Neural cell (in vitro differentiated cells): ENCODE data around the gene XRCC3. TPM values are rescaled to one million over a fixed set of nuclear protein-coding genes. Genes with fewer than 3 reads are reported as not detected.

Experiments used
- H2AFZ ChIP-seq: fragments of 200-600, 300-800 bp; sonication (generic), shearing (Covaris generic); 2 replicates; pipeline ENCODE4 v1.6.0; 2014; ENCODE audit warnings: low read depth, mild to moderate bottlenecking, antibody characterized with exemption, low read length, moderate library complexity
- H3F3A ChIP-seq: fragments of 200-600 bp; shearing (Covaris generic); 2 replicates; pipeline ENCODE4 v1.6.1; 2016; ENCODE audit warnings: mild to moderate bottlenecking, moderate library complexity, mixed read lengths, antibody characterized with exemption, low read length; ENCODE audit not compliant: insufficient read depth, poor library complexity, severe bottlenecking
- H3K27ac ChIP-seq: fragments of 200-600, 300-800 bp; sonication (generic), shearing (Covaris generic); 2 replicates; pipeline ENCODE4 v1.5.1; 2014; ENCODE audit warnings: mild to moderate bottlenecking, low read length, moderate library complexity
- H3K27me3 ChIP-seq: fragments of 300-800, 200-600 bp; sonication (generic), shearing (Covaris generic); 2 replicates; pipeline ENCODE4 v1.6.0; 2014; ENCODE audit warnings: mild to moderate bottlenecking, low read depth, low read length, moderate library complexity; ENCODE audit not compliant: insufficient read depth
- H3K36me3 ChIP-seq: fragments of 300-800, 200-600 bp; sonication (generic), shearing (Covaris generic); 2 replicates; pipeline ENCODE4 v1.5.1; 2014; ENCODE audit warnings: mild to moderate bottlenecking, antibody characterized with exemption, low read length, moderate library complexity; ENCODE audit not compliant: insufficient read depth
- H3K4me2 ChIP-seq: fragments of 300-800, 200-600 bp; sonication (generic), shearing (Covaris generic); 2 replicates; pipeline ENCODE4 v1.6.0; 2014; ENCODE audit warnings: mild to moderate bottlenecking, low read length
- H3K4me3 ChIP-seq: fragments of 300-800, 200-600 bp; sonication (generic), shearing (Covaris generic); 2 replicates; pipeline ENCODE4 v1.5.1; 2014; ENCODE audit warnings: mild to moderate bottlenecking, low read length, moderate library complexity
- H3K79me2 ChIP-seq: fragments of 200-600 bp; shearing (Covaris generic); replicated peaks from 2 replicates; pipeline ENCODE4 v1.6.0; 2014; ENCODE audit warnings: mild to moderate bottlenecking, low read length, moderate library complexity; ENCODE audit not compliant: insufficient read depth
- H3K9ac ChIP-seq: fragments of 300-800, 200-600 bp; sonication (generic), shearing (Covaris generic); 2 replicates; pipeline ENCODE4 v1.6.1; 2016; ENCODE audit warnings: mild to moderate bottlenecking, low read length, mixed read lengths
- H3K9me2 ChIP-seq: fragments of 200-600 bp; shearing (Covaris generic); 2 replicates; pipeline ENCODE4 v1.6.1; 2016; ENCODE audit warnings: mild to moderate bottlenecking, low read length, mixed read lengths; ENCODE audit not compliant: insufficient read depth
- H3K9me3 ChIP-seq: fragments of 200-600, 300-800 bp; sonication (generic), shearing (Covaris generic); 2 replicates; pipeline ENCODE4 v1.6.1; 2016; ENCODE audit warnings: mild to moderate bottlenecking, mixed run types, low read length, moderate library complexity, mixed read lengths
- H4K20me1 ChIP-seq: fragments of 200-600 bp; shearing (Covaris generic); 2 replicates; pipeline ENCODE4 v1.6.1; 2016; ENCODE audit warnings: mild to moderate bottlenecking, mixed run types; ENCODE audit not compliant: insufficient read depth
- CTCF ChIP-seq: fragments of 450-650 bp; IDR thresholded peaks from 2 replicates; pipeline ENCODE4 v1.5.1; 2014; ENCODE audit warnings: antibody characterized with exemption, mild to moderate bottlenecking, moderate library complexity; ENCODE audit not compliant: poor library complexity, severe bottlenecking
- EP300 ChIP-seq: fragments of 450-650 bp; conservative IDR thresholded peaks from 2 replicates; pipeline ENCODE4 v1.6.1; 2014; ENCODE audit warnings: antibody characterized with exemption, mild to moderate bottlenecking, moderate library complexity; ENCODE audit not compliant: poor library complexity, severe bottlenecking
- EZH2 ChIP-seq: fragments of 200-600, 300-800 bp; shearing (Covaris generic), sonication (generic); IDR thresholded peaks from 2 replicates; pipeline ENCODE4 v1.6.1; 2014; ENCODE audit warnings: antibody characterized with exemption, low read length, borderline replicate concordance, mild to moderate bottlenecking; ENCODE audit not compliant: insufficient read depth, poor library complexity, severe bottlenecking
- MXI1 ChIP-seq: fragments of 450-650 bp; conservative IDR thresholded peaks from 2 replicates; pipeline ENCODE4 v1.6.1; 2014; ENCODE audit warnings: antibody characterized with exemption, mild to moderate bottlenecking; ENCODE audit not compliant: poor library complexity, severe bottlenecking
- POLR2AphosphoS5 ChIP-seq: IDR thresholded peaks from 2 replicates; pipeline ENCODE4 v1.6.1; 2012
- RAD21 ChIP-seq: fragments of 450-650 bp; conservative IDR thresholded peaks from 2 replicates; pipeline ENCODE4 v1.6.1; 2014; ENCODE audit warnings: antibody characterized with exemption, mild to moderate bottlenecking, moderate library complexity
- REST ChIP-seq: IDR thresholded peaks from 2 replicates; pipeline ENCODE4 v1.6.1; 2012; ENCODE audit warnings: borderline replicate concordance
- SMC3 ChIP-seq: fragments of 450-650 bp; conservative IDR thresholded peaks from 2 replicates; pipeline ENCODE4 v1.6.1; 2014; ENCODE audit warnings: antibody characterized with exemption, mild to moderate bottlenecking, moderate library complexity; ENCODE audit not compliant: poor library complexity
- TAF1 ChIP-seq: IDR thresholded peaks from 2 replicates; pipeline ENCODE4 v1.6.1; 2012; ENCODE audit warnings: low read depth
- polyA plus RNA-seq: library from polyadenylated mRNA; depleted of rRNA; stranded (reverse); fragments of >200 nt; gene quantifications from 2 replicates; pipeline ENCODE4 v1.2.3, GENCODE V29; 2014

The XRCC3 gene
- polyA plus RNA-seq, 1 donor from 2014 or later: 14.6 TPM

DNA sequence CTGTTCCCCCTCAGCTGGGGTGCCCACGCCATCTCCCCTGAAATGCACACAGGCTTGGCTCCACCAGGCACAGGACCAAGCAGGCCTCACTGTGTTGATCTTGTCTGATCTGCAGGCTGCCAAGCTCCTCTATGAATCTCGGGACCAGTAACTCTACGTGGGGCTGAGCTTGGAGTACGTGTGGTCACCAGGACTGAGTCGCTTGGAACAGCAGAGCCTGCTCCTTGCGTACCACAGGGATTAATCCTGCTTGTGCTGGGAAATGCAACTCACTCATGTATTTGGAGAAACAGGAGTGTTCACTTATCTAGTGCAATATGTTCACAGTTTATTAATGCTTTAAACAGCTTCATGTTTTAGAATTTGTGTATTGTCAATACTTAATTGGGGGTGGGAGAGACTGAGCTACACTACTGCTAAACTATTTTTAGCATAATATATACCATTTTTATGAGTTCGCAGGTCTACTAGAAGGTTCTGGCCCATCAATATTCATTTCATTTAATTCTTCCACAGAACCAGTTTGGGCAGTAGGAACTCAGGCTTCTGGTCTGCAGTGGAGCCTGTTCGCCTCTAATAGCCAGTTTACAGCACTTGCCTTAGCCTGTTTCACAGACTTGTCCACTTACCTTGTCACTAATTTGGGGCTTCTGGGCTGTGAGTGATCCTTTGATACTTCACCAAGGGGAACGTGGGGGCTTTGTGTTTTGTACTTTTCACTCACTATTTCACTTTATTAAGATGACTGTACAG is 17.8 kb upstream of the XRCC3 start:
- no peak overlapping the region for H3K4me2 ChIP-seq
- no peaks in the 10 kb centered on the region for H3K9me3 ChIP-seq
- H3K4me3 ChIP-seq: no peak overlapping the region
- H3K79me2 ChIP-seq: no peaks in the 10 kb centered on the region
- H3K9ac ChIP-seq: no peak overlapping the region
- no peaks in the 10 kb centered on the region for H4K20me1 ChIP-seq
- no peak overlapping the region for H2AFZ ChIP-seq
- H3K27me3 ChIP-seq: no peaks in the 10 kb centered on the region
- no peaks in the 10 kb centered on the region for H3K9me2 ChIP-seq
- TF ChIP-seq EZH2 (no peak), MXI1 (no peak), REST (no peak), RAD21 (no peak), CTCF (no peak), SMC3 (no peak), POLR2AphosphoS5 (no peak), EP300 (no peak)
- no peaks in the 10 kb centered on the region for H3K36me3 ChIP-seq
- H3F3A ChIP-seq: no peaks in the 10 kb centered on the region
- no peak overlapping the region for H3K27ac ChIP-seq

DNA sequence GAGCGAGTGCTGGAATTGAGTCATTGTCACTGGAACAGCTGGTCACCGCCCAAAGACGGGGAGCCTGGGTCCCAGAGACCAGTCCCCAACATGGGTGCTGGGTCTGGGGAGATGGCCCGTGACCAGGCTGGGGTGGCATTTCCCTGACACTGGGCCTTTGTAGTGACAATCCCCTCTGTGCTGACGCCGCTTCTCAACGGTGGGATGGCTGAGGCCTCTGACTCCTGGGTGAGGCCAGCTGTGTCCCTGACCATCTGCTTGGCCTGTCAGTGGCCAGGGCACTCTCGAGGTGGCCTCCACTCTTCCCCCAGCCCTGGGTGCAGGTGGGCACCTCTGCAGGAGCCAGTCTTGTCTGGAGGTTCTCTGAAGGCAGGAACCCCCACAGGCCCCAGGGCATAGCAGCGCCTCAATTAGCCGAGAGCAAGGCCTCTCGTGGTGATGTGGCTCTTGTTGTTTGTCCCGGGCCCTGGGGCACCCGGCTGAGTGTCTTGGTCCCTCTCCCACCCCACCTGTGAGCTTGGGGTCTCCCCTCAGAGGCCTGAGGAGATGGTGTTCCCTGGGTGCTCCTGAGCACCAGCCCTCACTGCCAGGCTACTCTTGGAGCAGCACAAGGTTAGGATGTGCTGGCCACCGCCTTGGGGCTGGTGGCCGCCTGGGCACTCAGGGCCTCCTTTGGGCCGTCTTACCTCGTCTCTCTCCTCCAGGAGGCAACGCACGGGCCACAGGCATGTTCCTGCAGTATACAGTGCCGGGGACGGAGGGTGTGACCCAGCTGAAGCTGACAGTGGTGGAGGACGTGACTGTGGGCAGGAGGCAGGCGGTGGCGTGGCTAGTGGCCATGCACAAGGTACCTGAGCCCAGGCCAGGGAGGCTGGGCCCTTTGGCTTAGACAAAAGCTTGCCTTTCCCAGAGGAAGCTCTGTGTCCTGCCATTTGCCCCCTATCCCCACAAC is 16.9 kb upstream of the XRCC3 start:
- Histone ChIP-seq H3K4me3 (no peak overlapping the region), H3K27me3 (no peaks in the 10 kb centered on the region), H3K9ac (no peak overlapping the region), H3F3A (no peaks in the 10 kb centered on the region), H4K20me1 (no peaks in the 10 kb centered on the region), H3K27ac (no peak overlapping the region), H3K9me2 (no peaks in the 10 kb centered on the region), H3K79me2 (no peaks in the 10 kb centered on the region), H3K36me3 (no peaks in the 10 kb centered on the region), H2AFZ (no peak overlapping the region), H3K9me3 (no peaks in the 10 kb centered on the region), H3K4me2 (no peak overlapping the region)
- TF ChIP-seq EP300 (no peak), CTCF (no peak), RAD21 (no peak), SMC3 (no peak), EZH2 (no peak), REST (no peak), MXI1 (no peak), TAF1 (no peak), POLR2AphosphoS5 (no peak)
